Measurements from ENCODE around the gene PNPLA2. TPM values are rescaled to one million over a fixed set of nuclear protein-coding genes. Genes with fewer than 3 reads are reported as not detected.

The PNPLA2 gene
- total RNA-seq, 1 donor from 2014 or later: 2.6 TPM

DNA sequence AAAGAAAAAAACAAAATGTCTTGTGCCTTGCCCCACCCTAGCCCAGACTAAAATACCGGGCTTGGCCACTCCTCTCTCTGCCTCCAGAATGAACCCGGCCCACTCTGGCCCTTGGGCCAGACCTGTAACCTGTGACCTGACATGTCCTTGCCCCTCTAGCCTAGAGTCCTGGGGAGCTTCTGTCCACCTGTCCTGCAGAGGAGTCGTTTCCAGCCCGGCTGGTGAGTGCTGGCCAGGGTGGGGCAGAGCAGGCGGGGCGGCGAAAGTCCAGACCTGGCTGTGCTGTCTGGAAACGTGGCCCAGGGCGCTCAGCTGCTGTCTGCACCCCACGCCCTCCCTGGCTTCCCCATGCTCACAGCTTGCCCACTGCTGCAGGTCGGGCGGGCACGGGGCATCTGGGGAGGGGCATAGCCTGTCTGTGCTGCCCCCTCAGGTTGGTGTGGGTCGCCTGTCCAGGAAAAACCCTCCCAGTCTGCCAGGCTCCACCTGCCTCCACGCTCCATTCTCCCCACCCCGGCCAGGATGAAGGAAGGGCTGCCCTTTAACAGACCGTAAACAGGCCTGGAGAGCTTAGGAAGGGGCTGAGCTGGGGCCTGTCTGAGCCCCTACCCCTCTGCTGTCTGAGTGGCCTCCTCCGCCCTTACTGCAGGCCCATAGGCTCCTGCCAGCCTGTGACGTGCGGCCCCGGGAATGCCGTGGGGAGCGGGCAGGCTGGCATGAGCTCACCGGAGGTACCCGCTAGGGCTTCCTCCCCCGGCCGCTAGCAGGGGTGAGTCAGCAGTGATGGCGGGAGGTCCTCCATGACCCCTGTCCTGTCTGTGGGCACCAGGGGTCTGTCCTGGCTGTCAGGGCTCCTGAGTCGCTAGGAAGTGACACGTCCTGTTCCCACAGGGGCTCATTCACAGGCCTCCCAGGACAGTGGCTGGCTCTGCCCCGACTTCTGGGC is 15.9 kb downstream of the PNPLA2 start:
- peaks cover 21% of the 10 kb centered on the region for H3K27me3 Mint-ChIP-seq (ENCODE audit: insufficient read depth, low read depth)
- Histone ChIP-seq H3K4me3 (no peak overlapping the region), H3K4me2 (no peak overlapping the region), H2AFZ (replicated peaks) (no peak overlapping the region), H3K9me3 (ENCODE audit: low read depth) (no peaks in the 10 kb centered on the region), H3K27me3 (peaks cover 29% of the 10 kb centered on the region), H3K27ac (no peak overlapping the region), H4K20me1 (ENCODE audit: low read depth) (peaks cover 64% of the 10 kb centered on the region), H3K79me2 (ENCODE audit: low read depth) (no peaks in the 10 kb centered on the region), H3K4me1 (peaks cover 26% of the 10 kb centered on the region), H3F3A (ENCODE audit: low read depth) (peaks cover 38% of the 10 kb centered on the region), H3K9ac (no peak overlapping the region), H3K36me3 (no peaks in the 10 kb centered on the region)
- TF ChIP-seq EZH2 (IDR thresholded peaks at IDR 0.05) (no peak), EZH2phosphoT487 (IDR thresholded peaks at IDR 0.05) (no peak)
- TF ChIP-seq, protein P1, sequence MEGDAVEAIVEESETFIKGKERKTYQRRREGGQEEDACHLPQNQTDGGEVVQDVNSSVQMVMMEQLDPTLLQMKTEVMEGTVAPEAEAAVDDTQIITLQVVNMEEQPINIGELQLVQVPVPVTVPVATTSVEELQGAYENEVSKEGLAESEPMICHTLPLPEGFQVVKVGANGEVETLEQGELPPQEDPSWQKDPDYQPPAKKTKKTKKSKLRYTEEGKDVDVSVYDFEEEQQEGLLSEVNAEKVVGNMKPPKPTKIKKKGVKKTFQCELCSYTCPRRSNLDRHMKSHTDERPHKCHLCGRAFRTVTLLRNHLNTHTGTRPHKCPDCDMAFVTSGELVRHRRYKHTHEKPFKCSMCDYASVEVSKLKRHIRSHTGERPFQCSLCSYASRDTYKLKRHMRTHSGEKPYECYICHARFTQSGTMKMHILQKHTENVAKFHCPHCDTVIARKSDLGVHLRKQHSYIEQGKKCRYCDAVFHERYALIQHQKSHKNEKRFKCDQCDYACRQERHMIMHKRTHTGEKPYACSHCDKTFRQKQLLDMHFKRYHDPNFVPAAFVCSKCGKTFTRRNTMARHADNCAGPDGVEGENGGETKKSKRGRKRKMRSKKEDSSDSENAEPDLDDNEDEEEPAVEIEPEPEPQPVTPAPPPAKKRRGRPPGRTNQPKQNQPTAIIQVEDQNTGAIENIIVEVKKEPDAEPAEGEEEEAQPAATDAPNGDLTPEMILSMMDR (IDR thresholded peaks at IDR 0.05): no peak
- no peak for DNase-seq (ENCODE audit: low spot score)
- peak overlapping the region; percentile 63 for H3K27ac Mint-ChIP-seq
- H3K9me3 Mint-ChIP-seq: no peaks in the 10 kb centered on the region
- peak overlapping the region; percentile 85 for H3K4me3 Mint-ChIP-seq
- peaks cover 18% of the 10 kb centered on the region for H3K4me1 Mint-ChIP-seq
- H3K36me3 Mint-ChIP-seq: peaks cover 3% of the 10 kb centered on the region

DNA sequence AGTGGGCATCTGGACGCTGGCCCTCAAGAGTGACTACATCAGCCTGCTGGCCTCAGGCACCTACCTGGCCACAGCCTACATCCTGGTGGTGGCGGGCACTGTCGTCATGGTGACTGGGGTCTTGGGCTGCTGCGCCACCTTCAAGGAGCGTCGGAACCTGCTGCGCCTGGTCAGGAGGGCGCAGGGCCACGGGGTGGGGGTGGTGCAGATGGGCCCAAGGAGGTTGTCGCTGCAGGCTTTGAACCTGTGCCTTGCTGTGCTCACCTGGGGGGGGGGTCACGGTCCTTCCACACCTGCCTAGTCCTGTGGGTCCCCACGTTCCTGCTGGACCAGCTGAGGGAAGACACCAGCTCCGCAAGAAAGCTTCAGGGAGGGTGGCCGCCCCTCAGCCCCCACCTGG is 17.6 kb downstream of the PNPLA2 start:
- Mint-ChIP-seq H3K9me3 (no peaks in the 10 kb centered on the region), H3K27ac (no peak overlapping the region), H3K27me3 (ENCODE audit: insufficient read depth, low read depth) (peaks cover 15% of the 10 kb centered on the region), H3K4me1 (peaks cover 26% of the 10 kb centered on the region), H3K36me3 (peaks cover 3% of the 10 kb centered on the region), H3K4me3 (no peak overlapping the region)
- Histone ChIP-seq H3K4me3 (no peak overlapping the region), H3K79me2 (ENCODE audit: low read depth) (peaks cover 13% of the 10 kb centered on the region), H3K9me3 (ENCODE audit: low read depth) (no peaks in the 10 kb centered on the region), H3K9ac (no peak overlapping the region), H3K36me3 (no peaks in the 10 kb centered on the region), H3K4me1 (peaks cover 14% of the 10 kb centered on the region), H3K4me2 (no peak overlapping the region), H3K27ac (no peak overlapping the region), H3K27me3 (peaks cover 12% of the 10 kb centered on the region), H3F3A (ENCODE audit: low read depth) (peaks cover 31% of the 10 kb centered on the region), H4K20me1 (ENCODE audit: low read depth) (peaks cover 68% of the 10 kb centered on the region), H2AFZ (replicated peaks) (no peak overlapping the region)
- TF ChIP-seq, protein P1 (IDR thresholded peaks at IDR 0.05): no peak
- TF ChIP-seq EZH2 (IDR thresholded peaks at IDR 0.05) (no peak), EZH2phosphoT487 (IDR thresholded peaks at IDR 0.05) (no peak)
- no peak for DNase-seq (ENCODE audit: low spot score)

DNA sequence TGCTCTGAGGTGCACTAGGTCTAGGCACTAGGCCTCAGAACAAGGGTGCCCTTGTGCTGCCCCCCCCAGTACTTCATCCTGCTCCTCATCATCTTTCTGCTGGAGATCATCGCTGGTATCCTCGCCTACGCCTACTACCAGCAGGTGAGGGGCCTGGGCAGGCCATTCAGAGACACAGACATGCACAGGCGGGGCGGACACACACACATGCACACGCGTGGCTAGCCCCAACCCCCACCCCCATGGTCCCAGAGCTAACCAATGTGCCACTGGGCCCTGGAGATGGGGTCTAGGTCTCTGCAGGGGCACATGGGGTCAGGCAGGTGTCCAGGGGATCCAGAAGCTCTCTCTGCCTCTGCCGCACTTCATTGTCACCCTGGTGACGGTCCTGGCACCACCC is 18.0 kb downstream of the PNPLA2 start:
- Mint-ChIP-seq H3K4me1 (peaks cover 26% of the 10 kb centered on the region), H3K9me3 (no peaks in the 10 kb centered on the region), H3K4me3 (no peak overlapping the region), H3K27ac (no peak overlapping the region), H3K27me3 (ENCODE audit: insufficient read depth, low read depth) (peaks cover 11% of the 10 kb centered on the region), H3K36me3 (peaks cover 3% of the 10 kb centered on the region)
- Histone ChIP-seq H3K27ac (no peak overlapping the region), H2AFZ (replicated peaks) (no peak overlapping the region), H3F3A (ENCODE audit: low read depth) (peaks cover 29% of the 10 kb centered on the region), H3K4me2 (no peak overlapping the region), H3K4me1 (peaks cover 14% of the 10 kb centered on the region), H3K9me3 (ENCODE audit: low read depth) (no peaks in the 10 kb centered on the region), H3K27me3 (peaks cover 8% of the 10 kb centered on the region), H3K79me2 (ENCODE audit: low read depth) (peaks cover 17% of the 10 kb centered on the region), H3K36me3 (no peaks in the 10 kb centered on the region), H4K20me1 (ENCODE audit: low read depth) (peaks cover 68% of the 10 kb centered on the region), H3K4me3 (no peak overlapping the region), H3K9ac (no peak overlapping the region)
- no peak for DNase-seq (ENCODE audit: low spot score)
- TF ChIP-seq EZH2phosphoT487 (IDR thresholded peaks at IDR 0.05) (no peak), EZH2 (IDR thresholded peaks at IDR 0.05) (no peak)
- TF ChIP-seq, protein P1 (IDR thresholded peaks at IDR 0.05): no peak
